Stimulated activated naive B cell treated with anti-CD40 and anti-IgM and Interleukin-4, amounts not matched to agents 10 μg/mL and 1 μg/mL and 100 μg/mL, for 72 hours (primary cell): ENCODE data around the gene KCNMA1.

Source experiments
- ATAC-seq, 2 donors: fragments of 150-1000 bp; cut with Tn5 transposase; replicated peaks; 2 replicates each; pipeline ENCODE4 v1.10.0; 2021; ENCODE audit warnings: moderate library complexity in 1 of 2
- DNase-seq: peaks from one replicate; pipeline ENCODE4 v3.0.0; 2021
- H3K27ac Mint-ChIP-seq: one replicate; pipeline ENCODE4 v1.8.0; 2022; ENCODE audit warnings: mild to moderate bottlenecking, mixed read lengths
- H3K27me3 Mint-ChIP-seq, 2 donors: one replicate each; pipeline ENCODE4 v1.8.0; 2022; ENCODE audit warnings: mixed read lengths in 2 of 2
- H3K36me3 Mint-ChIP-seq, 2 donors: one replicate each; pipeline ENCODE4 v1.8.0; 2022; ENCODE audit warnings: mixed read lengths in 2 of 2, mild to moderate bottlenecking in 1 of 2
- H3K4me1 Mint-ChIP-seq, 2 donors: one replicate each; pipeline ENCODE4 v1.8.0; 2022; ENCODE audit warnings: mixed read lengths in 2 of 2, mild to moderate bottlenecking in 1 of 2
- H3K4me3 Mint-ChIP-seq, 2 donors: one replicate each; pipeline ENCODE4 v1.8.0; 2022; ENCODE audit warnings: mild to moderate bottlenecking in 2 of 2, mixed read lengths in 2 of 2, moderate library complexity in 1 of 2
- H3K9me3 Mint-ChIP-seq, 2 donors: one replicate each; pipeline ENCODE4 v1.8.0; 2022; ENCODE audit warnings: mixed read lengths in 2 of 2, mild to moderate bottlenecking in 1 of 2

KCNMA1 gene

DNA sequence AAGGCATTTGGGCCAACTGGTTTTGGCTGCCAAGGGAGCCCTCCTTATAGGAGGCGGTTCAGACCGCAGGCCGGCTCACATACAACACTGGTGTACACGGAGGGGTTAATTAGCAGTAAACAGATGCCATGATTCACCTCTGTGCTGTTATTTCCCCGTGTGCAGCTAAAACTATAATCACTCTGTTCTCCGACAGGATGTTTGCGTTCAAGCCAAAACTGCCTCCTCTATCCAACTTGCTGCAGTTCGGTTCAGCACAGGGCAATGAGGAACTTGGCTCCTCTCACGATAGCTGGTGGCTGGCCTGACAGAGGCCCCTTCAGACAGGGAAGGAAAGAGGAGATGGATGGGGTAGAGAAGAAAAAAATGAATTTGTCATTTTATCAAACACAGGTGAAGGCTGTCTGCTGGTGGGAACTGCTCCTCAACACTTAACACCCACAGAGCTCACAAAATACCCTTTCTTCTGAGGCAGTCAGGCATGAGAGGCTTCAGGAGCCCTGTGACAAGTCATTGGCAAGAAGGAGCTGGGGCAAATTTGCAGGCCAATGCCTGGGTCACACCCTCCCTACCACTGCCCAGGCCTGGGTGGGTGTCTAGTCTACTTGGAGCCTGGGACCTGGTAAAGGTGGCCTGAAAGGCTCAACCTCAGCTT lies 24.0 kb downstream of the KCNMA1 start:
- no peak overlapping the region for H3K4me3 Mint-ChIP-seq
- H3K36me3 Mint-ChIP-seq = no peaks in the 10 kb centered on the region
- peaks cover 0 to 8% of the 10 kb centered on the region in 2 donors for H3K4me1 Mint-ChIP-seq
- ATAC-seq (peak in 1 of 2 donors; percentile 44), DNase-seq (no peak)
- H3K27ac Mint-ChIP-seq = no peak overlapping the region
- no peaks in the 10 kb centered on the region for H3K27me3 Mint-ChIP-seq
- H3K9me3 Mint-ChIP-seq = no peaks in the 10 kb centered on the region

DNA sequence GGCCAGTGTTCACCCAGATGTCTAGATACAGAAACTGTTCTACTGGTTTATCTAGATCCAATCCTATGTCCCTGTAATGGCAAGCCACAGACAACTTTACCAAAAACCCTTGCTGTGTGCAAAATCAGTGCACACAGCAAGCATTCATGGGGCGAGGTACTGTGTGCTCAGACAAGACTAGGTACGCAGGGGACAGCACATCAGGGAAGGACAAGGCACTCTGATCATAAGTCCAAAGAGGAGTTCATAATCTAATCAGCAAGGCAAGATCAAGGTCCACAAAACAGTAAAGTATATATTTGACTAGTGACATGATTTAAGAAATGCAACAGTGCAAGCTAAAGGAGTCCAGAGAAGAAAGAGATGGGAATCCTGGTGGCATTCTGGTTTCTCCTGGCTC lies 25.9 kb downstream of the KCNMA1 start:
- DNase-seq (no peak), ATAC-seq (no peak)
- no peaks in the 10 kb centered on the region for H3K9me3 Mint-ChIP-seq

DNA sequence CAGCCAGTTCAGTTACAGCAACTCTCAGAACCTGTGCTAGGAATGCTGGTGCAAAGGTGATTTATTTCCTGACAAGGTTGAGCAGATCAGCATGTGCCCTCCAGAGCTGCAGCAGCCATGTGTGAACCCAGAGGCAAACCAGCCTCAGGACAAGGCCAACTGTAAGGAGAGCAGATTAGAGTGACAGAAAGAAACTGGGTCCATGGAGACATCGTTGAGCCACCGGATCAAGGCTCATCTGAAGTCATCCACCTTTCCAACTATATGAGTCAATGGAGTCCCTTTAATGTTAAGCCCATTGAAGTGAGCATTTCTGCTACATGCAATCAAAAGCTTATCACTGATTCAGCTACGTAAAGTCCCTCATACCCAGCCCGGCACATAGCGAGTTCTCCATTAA lies 26.4 kb downstream of the KCNMA1 start:
- ATAC-seq (no peak), DNase-seq (no peak)
- H3K4me3 Mint-ChIP-seq = no peak overlapping the region
- H3K27ac Mint-ChIP-seq = no peak overlapping the region
- no peaks in the 10 kb centered on the region for H3K9me3 Mint-ChIP-seq
- H3K36me3 Mint-ChIP-seq = no peaks in the 10 kb centered on the region
- no peaks in the 10 kb centered on the region for H3K27me3 Mint-ChIP-seq
- peaks cover 0 to 8% of the 10 kb centered on the region in 2 donors for H3K4me1 Mint-ChIP-seq

More for the DNA sequence above, 25.9 kb downstream of the KCNMA1 start:
- Mint-ChIP-seq H3K4me1 (peaks cover 0 to 8% of the 10 kb centered on the region in 2 donors), H3K4me3 (no peak overlapping the region), H3K27ac (no peak overlapping the region), H3K27me3 (no peaks in the 10 kb centered on the region), H3K36me3 (no peaks in the 10 kb centered on the region)

DNA sequence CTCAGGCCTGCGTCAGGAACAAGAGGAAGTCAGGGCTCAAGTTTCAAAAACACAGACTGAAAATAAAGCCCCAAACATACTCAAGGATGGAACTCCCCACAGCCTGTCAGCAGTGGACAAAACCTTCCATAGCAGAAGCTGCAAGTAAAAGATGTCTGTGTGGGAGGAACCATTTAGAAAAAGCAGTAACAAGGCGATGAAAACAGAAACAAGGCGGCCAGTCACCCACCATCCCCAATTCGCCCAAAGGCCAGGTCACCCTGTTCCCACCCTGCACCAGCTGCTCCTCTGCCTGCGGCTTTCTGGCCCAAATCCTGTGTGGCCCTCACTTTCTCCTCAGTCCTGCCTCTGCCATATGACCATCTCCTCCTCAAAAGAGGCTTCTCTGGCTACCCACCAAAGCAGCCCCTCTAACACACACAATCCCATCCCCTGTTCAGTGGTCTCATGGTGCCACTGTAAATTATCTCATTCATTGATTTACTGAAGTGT lies 27.8 kb downstream of the KCNMA1 start:
- H3K27ac Mint-ChIP-seq = no peak overlapping the region
- H3K36me3 Mint-ChIP-seq = no peaks in the 10 kb centered on the region
- H3K27me3 Mint-ChIP-seq = no peaks in the 10 kb centered on the region
- H3K4me1 Mint-ChIP-seq = peaks cover 0 to 8% of the 10 kb centered on the region in 2 donors
- no peaks in the 10 kb centered on the region for H3K9me3 Mint-ChIP-seq
- no peak overlapping the region for H3K4me3 Mint-ChIP-seq
- ATAC-seq (no peak), DNase-seq (no peak)

DNA sequence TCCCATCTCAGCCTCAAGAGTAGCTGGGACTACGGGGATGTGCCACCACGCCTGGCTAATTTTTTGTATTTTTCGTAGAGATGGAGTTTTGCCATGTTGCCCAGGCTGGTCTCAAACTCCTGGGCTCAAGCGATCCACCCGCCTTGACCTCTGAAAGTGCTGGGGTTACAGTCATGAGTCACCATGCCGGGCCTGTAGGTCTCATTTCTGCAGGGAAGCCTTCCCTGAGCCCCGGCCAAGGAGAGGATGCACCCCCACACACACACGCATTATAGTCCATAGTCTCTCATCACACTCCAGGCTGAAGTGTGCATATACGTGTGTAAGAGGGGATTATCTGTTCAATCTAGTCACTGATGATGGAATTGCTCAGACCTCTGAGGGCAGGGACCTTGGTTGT lies 29.3 kb downstream of the KCNMA1 start:
- no peak overlapping the region for H3K4me3 Mint-ChIP-seq
- H3K27ac Mint-ChIP-seq = no peak overlapping the region
- no peak for ATAC-seq
- no peaks in the 10 kb centered on the region for H3K36me3 Mint-ChIP-seq
- H3K9me3 Mint-ChIP-seq = no peaks in the 10 kb centered on the region
- no peak for DNase-seq
- H3K27me3 Mint-ChIP-seq = no peaks in the 10 kb centered on the region
- H3K4me1 Mint-ChIP-seq = peaks cover 8 to 11% of the 10 kb centered on the region in 2 donors

DNA sequence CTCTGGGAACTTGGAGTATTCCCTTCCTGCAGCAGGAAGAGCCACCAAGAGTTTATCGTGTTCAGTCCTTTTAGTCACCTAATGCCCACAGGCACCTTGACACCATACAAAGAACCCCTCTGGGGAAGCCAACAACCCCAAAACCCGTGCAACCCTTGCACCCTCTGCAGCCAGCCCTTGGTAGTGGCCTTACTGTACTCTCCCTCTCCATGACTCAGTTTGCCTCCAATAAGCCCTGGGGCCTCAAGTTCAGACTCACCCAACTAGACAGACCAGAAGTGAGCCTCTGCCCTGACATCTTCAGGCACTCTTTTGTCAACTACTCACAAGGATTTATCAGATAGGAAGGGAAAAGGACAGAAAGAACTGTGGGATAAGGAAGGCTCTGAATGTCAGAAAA lies 30.9 kb downstream of the KCNMA1 start:
- Mint-ChIP-seq H3K27ac (no peak overlapping the region), H3K36me3 (no peaks in the 10 kb centered on the region), H3K4me1 (peaks cover 18 to 20% of the 10 kb centered on the region in 2 donors), H3K9me3 (no peaks in the 10 kb centered on the region), H3K4me3 (no peak overlapping the region), H3K27me3 (no peaks in the 10 kb centered on the region)
- DNase-seq (no peak), ATAC-seq (no peak)

DNA sequence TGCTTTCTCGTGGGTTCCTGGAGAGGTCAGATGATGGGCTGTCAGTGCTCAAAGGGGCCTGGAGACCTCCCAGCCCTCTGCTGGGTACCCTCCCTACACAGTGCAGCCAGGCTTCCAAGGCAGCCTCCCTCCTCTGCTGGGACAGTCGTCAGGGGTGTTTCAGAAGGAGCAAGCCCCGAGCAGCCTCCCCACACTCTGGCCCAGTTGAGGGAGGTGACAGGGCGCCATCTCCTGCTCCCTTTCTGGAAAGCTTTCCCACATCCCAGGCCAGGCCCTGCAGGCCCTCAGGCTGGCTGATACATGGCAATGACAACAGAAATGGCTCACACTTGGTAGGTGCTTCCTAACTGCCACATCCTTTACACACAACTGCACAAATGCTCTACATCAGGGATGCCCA lies 32.1 kb downstream of the KCNMA1 start:
- no peak overlapping the region for H3K4me3 Mint-ChIP-seq
- no peaks in the 10 kb centered on the region for H3K27me3 Mint-ChIP-seq
- H3K27ac Mint-ChIP-seq = no peak overlapping the region
- DNase-seq (no peak), ATAC-seq (no peak)
- no peaks in the 10 kb centered on the region for H3K9me3 Mint-ChIP-seq
- H3K36me3 Mint-ChIP-seq = no peaks in the 10 kb centered on the region
- peaks cover 18 to 20% of the 10 kb centered on the region in 2 donors for H3K4me1 Mint-ChIP-seq

DNA sequence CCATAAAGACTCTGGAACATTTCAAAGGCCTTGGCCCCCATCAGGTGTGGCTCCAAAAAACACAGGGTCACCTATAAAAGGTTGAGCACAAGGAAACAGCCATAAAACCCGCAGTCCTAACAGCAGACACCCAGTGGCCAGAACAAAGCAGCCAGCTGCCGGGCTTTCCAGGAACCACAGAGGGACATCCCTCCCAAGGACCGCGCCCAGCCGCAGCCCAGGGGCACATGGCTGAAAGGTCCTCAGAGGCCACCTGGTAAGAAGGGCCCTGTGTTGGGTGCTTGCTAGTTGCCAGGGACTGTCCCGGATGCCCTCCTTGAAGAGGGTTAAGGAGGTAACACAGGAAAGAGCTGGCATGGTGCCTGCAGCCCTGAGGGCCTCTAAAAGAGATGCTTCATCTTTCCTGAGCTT lies 32.7 kb downstream of the KCNMA1 start:
- no peaks in the 10 kb centered on the region for H3K36me3 Mint-ChIP-seq
- H3K9me3 Mint-ChIP-seq = no peaks in the 10 kb centered on the region
- H3K4me1 Mint-ChIP-seq = peaks cover 18 to 20% of the 10 kb centered on the region in 2 donors
- H3K27me3 Mint-ChIP-seq = no peaks in the 10 kb centered on the region
- no peak overlapping the region for H3K27ac Mint-ChIP-seq
- DNase-seq (no peak), ATAC-seq (no peak)
- no peak overlapping the region for H3K4me3 Mint-ChIP-seq

DNA sequence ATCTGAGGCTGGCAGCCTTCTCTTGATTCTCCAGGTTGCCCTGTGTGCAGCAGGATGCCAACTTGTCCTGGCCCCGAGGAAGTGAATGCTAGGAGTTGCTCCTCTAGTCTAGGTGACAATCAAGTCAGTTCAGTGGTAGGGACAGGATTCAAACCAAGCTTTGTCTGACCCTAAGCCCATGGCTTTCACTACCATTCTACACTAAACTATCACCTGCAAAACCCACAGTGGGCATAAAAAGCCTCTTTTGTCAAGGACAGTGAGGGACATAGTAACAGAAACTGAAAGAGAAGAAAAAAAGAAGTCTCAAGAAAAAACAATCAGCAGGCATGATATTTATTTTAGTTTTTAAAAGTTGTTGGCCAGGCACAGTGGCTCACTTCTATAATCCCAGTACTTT lies 33.5 kb downstream of the KCNMA1 start:
- ATAC-seq = no peak
- Mint-ChIP-seq H3K36me3 (no peaks in the 10 kb centered on the region), H3K9me3 (no peaks in the 10 kb centered on the region), H3K4me3 (no peak overlapping the region), H3K27ac (peak overlapping the region; percentile 20), H3K4me1 (peaks cover 18 to 20% of the 10 kb centered on the region in 2 donors), H3K27me3 (no peaks in the 10 kb centered on the region)
- DNase-seq = no peak

DNA sequence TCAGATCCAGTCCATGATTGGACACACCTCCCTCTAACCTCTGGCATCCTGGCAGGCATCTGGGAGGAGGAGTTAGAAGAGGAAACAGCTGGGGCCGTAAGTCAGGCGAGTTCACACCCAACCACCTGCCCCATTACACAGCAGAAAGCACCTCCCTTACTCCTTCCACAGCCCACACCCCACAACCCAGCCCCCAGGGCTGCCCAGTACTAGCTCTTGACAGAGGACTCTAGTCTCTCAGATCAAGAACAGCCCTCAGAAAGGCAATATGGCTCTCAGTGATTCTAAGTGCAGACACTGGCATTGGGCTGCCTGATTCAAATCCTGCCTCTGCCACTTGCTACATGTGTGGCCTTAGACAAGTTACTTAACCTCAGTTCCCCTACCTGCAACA lies 34.1 kb downstream of the KCNMA1 start:
- H3K27ac Mint-ChIP-seq = peak overlapping the region; percentile 20
- peaks cover 18 to 20% of the 10 kb centered on the region in 2 donors for H3K4me1 Mint-ChIP-seq
- ATAC-seq (peak; percentile 55 to 63), DNase-seq (no peak)
- no peak overlapping the region for H3K4me3 Mint-ChIP-seq
- no peaks in the 10 kb centered on the region for H3K27me3 Mint-ChIP-seq
- H3K9me3 Mint-ChIP-seq = no peaks in the 10 kb centered on the region
- no peaks in the 10 kb centered on the region for H3K36me3 Mint-ChIP-seq

DNA sequence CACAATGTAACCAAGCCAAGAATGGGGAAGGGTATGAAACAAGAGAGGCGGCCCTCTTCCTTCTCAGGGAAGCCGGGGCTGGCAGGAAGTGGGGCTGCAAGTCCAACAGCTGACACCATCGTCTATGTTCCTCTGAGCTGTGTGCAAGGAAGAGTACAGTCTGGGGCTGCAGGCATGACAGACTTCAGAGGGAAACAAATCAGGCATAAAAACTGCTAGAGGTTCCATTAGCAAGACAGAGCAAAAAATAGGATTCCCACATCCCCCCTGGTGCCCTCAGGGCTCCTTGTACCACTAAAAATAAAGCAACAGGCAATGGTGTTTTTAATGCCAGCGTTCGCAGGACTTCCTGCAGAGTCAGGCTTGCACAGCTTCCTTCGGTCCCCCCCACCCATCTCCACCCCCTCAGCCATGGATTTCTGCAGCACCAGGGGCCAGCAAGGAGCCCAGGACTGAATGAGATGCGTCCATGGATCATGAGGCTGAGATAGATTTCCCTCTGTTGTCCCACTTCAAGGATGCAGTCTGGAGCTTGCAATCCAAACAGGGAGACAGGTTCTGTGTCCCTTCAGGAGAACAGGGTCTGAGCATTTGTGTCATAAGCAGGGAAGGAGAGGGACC lies 34.6 kb downstream of the KCNMA1 start:
- H3K27me3 Mint-ChIP-seq = no peaks in the 10 kb centered on the region
- H3K4me3 Mint-ChIP-seq = peak overlapping the region; percentile 25 to 37
- H3K36me3 Mint-ChIP-seq = no peaks in the 10 kb centered on the region
- peaks cover 18 to 20% of the 10 kb centered on the region in 2 donors for H3K4me1 Mint-ChIP-seq
- peak in 1 of 2 donors; percentile 47 for ATAC-seq
- no peak overlapping the region for H3K27ac Mint-ChIP-seq
- no peaks in the 10 kb centered on the region for H3K9me3 Mint-ChIP-seq
- DNase-seq = no peak

DNA sequence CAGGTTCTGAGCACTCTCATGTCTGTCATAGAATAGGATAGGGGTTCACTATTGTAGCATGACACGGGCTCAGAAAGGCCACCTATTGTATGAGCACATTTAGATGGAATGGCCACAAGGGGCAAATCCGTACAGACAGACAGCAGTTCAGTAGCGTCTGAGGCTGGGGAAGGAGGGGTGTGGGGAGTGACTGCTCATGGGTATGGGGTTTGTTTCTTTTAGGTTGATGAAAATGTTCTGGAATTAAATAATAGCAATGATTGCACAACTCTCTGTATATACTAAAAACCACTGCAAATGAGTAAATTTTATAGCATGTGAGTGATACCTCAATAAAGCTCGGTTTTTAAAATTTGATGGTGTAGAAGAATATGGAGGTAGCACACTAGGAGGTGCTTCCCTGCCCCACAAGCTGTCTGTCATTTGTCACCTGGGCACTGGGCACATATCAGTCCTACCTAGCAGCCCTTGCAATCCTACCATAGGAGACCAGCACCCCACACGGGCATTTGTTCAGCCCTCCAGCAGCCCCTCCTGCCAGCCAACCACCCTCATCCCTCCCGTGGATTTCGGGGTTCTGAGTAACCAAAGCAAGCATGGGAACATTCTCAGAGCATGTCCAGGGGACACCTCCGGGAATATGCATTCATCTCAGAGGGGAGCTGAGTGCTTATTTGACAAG lies 35.2 kb downstream of the KCNMA1 start:
- ATAC-seq = no peak
- peak overlapping the region; percentile 25 to 37 for H3K4me3 Mint-ChIP-seq
- no peaks in the 10 kb centered on the region for H3K9me3 Mint-ChIP-seq
- peaks cover 18 to 20% of the 10 kb centered on the region in 2 donors for H3K4me1 Mint-ChIP-seq
- no peaks in the 10 kb centered on the region for H3K27me3 Mint-ChIP-seq
- DNase-seq = no peak
- H3K27ac Mint-ChIP-seq = no peak overlapping the region
- no peaks in the 10 kb centered on the region for H3K36me3 Mint-ChIP-seq

DNA sequence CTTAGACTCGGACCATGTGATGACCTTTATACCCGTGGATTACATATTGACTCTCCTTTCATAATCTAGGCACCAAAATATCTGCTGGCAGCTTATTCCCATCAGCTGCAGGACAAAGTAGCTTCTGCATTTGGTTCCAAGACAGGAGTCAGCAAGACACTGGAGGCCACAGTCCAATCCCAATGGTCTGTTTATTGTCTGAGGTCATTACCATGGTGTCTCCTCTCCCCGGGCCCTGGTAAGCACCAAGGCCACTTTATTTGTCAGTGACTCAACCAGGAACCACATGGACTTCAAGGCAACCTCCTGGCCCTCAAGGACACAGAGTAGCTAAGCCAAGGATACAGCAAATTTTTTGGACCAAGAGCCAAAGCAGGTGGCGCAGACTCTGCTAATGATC lies 36.1 kb downstream of the KCNMA1 start:
- Mint-ChIP-seq H3K36me3 (no peaks in the 10 kb centered on the region), H3K27ac (no peak overlapping the region), H3K27me3 (no peaks in the 10 kb centered on the region), H3K4me1 (peaks cover 18 to 20% of the 10 kb centered on the region in 2 donors), H3K4me3 (no peak overlapping the region), H3K9me3 (no peaks in the 10 kb centered on the region)
- ATAC-seq (no peak), DNase-seq (no peak)

DNA sequence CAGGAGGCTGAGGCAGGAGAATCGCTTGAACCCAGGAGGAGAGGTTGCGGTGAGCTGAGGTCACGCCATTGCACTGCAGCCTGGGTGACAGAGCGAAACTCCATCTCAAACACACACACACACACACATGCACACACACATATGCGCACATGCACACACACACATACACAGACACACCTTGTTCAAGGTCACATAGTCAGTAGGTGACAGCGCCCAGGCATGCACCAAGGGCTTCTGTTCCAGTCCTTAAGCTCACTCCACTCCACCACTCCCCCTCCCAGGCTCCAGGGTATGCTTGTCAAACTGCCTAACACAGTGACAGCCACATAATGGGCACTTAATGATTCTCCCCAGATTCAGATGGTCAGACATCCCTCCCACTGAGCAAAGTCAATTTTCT lies 37.0 kb downstream of the KCNMA1 start:
- Mint-ChIP-seq H3K27me3 (no peaks in the 10 kb centered on the region), H3K27ac (no peak overlapping the region), H3K4me3 (no peak overlapping the region), H3K9me3 (no peaks in the 10 kb centered on the region), H3K4me1 (peaks cover 18 to 20% of the 10 kb centered on the region in 2 donors), H3K36me3 (no peaks in the 10 kb centered on the region)
- ATAC-seq (no peak), DNase-seq (no peak)

DNA sequence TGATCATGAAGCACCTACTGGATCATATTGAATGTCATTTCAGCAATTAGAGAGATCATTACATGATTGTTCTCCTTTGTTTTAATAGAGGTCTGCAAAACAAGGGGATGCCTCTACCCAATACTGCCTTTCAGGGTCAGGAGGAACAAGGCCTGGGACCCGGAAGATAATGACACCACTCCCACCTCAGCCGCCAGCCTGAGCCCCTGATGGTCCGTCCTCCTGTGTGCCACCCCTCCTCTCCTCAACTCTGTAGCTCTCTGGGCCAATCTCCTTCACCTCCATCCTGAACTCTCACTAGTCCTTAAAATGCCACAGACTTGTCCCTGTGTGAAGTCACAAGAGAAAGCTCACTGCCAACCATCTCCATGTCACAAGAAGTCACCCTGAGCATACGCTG lies 38.0 kb downstream of the KCNMA1 start:
- Mint-ChIP-seq H3K9me3 (no peaks in the 10 kb centered on the region), H3K4me3 (no peak overlapping the region), H3K36me3 (no peaks in the 10 kb centered on the region), H3K27me3 (no peaks in the 10 kb centered on the region), H3K4me1 (peaks cover 18 to 22% of the 10 kb centered on the region in 2 donors), H3K27ac (no peak overlapping the region)
- no peak for ATAC-seq
- DNase-seq = no peak
